NCI-H510A treated with DMSO at 0.1 percent for 48 hours (cell line): ENCODE results near the gene FAM83B.
A peak's percentile ranks its signal among the peaks of the same experiment; 100 is the strongest.
"Not testable (repeated sequence)": the region's sequence is repeated elsewhere in the genome, so short reads cannot be mapped to it uniquely, and the experiment has no call there.

Experiments
- DNase-seq: peaks from one replicate; lab custom pipeline; 2025; lab: John Stamatoyannopoulos, UW

FAM83B gene

GRCh38 chr6:54897462-54898189 lies 51.1 kb downstream of the FAM83B start:
- no peak for DNase-seq

- no peak for DNase-seq
These were observed 52.2 kb downstream of the FAM83B start for GRCh38 chr6:54898767-54899166.

GRCh38 chr6:54899442-54899841 lies 52.9 kb downstream of the FAM83B start:
- no peak for DNase-seq

- no peak for DNase-seq
These were observed 53.4 kb downstream of the FAM83B start for GRCh38 chr6:54899986-54900385.

- DNase-seq: no peak
These were observed 54.1 kb downstream of the FAM83B start for GRCh38 chr6:54900666-54901065.

GRCh38 chr6:54903884-54904283 lies 57.3 kb downstream of the FAM83B start:
- no peak for DNase-seq

- no peak for DNase-seq
These were observed 60.8 kb downstream of the FAM83B start for GRCh38 chr6:54907355-54907754.

- DNase-seq: no peak
These were observed 62.6 kb downstream of the FAM83B start for GRCh38 chr6:54909184-54909583.

- no peak for DNase-seq
These were observed 63.9 kb downstream of the FAM83B start for GRCh38 chr6:54910431-54910884.

- no peak for DNase-seq
These were observed 64.3 kb downstream of the FAM83B start for GRCh38 chr6:54910921-54911320.

GRCh38 chr6:54913211-54913610 lies 66.6 kb downstream of the FAM83B start:
- no peak for DNase-seq

- peak; percentile 25 for DNase-seq
These were observed 70.3 kb downstream of the FAM83B start for GRCh38 chr6:54916858-54917257.

GRCh38 chr6:54920628-54921027 lies 74.1 kb downstream of the FAM83B start:
- no peak for DNase-seq

- no peak for DNase-seq
These were observed 75.3 kb downstream of the FAM83B start for GRCh38 chr6:54921891-54922290.

- DNase-seq: no peak
These were observed 82.8 kb downstream of the FAM83B start for GRCh38 chr6:54929245-54929909.

GRCh38 chr6:54932622-54933021 lies 86.1 kb downstream of the FAM83B start:
- no peak for DNase-seq

- no peak for DNase-seq
These were observed 89.2 kb downstream of the FAM83B start for GRCh38 chr6:54935739-54936138.

GRCh38 chr6:54937371-54937770 lies 90.8 kb downstream of the FAM83B start:
- no peak for DNase-seq

- DNase-seq: no peak
These were observed 111.1 kb downstream of the FAM83B start for GRCh38 chr6:54957698-54958097.

GRCh38 chr6:54958446-54958845 lies 111.9 kb downstream of the FAM83B start:
- no peak for DNase-seq

GRCh38 chr6:54959820-54960219 lies 113.2 kb downstream of the FAM83B start:
- DNase-seq: no peak

- DNase-seq: not testable (repeated sequence)
These were observed 114.8 kb downstream of the FAM83B start for GRCh38 chr6:54961372-54961771.

GRCh38 chr6:54970337-54970736 lies 123.8 kb downstream of the FAM83B start:
- DNase-seq: no peak

GRCh38 chr6:54971825-54972224 lies 125.3 kb downstream of the FAM83B start:
- no peak for DNase-seq
